Endodermal cell (in vitro differentiated cells): Measurements from ENCODE around the gene CLCN7. TPM values are rescaled to one million over a fixed set of nuclear protein-coding genes. Genes with fewer than 3 reads are reported as not detected.
A peak's percentile ranks its signal among the peaks of the same experiment; 100 is the strongest.

Experiments
- DNase-seq: peaks from one replicate; pipeline ENCODE4 v3.0.0-alpha.2; 2017
- H3K27ac ChIP-seq: 2 replicates; pipeline ENCODE4 v1.5.1; 2013; ENCODE audit warnings: mild to moderate bottlenecking, low read depth, low read length, moderate library complexity
- H3K27me3 ChIP-seq: 2 replicates; pipeline ENCODE4 v1.6.1; 2013; ENCODE audit warnings: mild to moderate bottlenecking, low read length, moderate library complexity; ENCODE audit not compliant: insufficient read depth, control insufficient read depth, poor library complexity, severe bottlenecking
- H3K36me3 ChIP-seq: 2 replicates; pipeline ENCODE4 v1.7.0; 2013; ENCODE audit warnings: mild to moderate bottlenecking, low read length, moderate library complexity; ENCODE audit not compliant: control insufficient read depth, insufficient read depth
- H3K4me1 ChIP-seq: one replicate; pipeline ENCODE4 v1.7.0; 2013; ENCODE audit warnings: low read length; ENCODE audit not compliant: control insufficient read depth, insufficient read depth
- H3K4me3 ChIP-seq: 2 replicates; pipeline ENCODE4 v1.5.1; 2013; ENCODE audit warnings: mild to moderate bottlenecking, low read length, moderate library complexity
- H3K9ac ChIP-seq: 2 replicates; pipeline ENCODE4 v1.6.1; 2013; ENCODE audit warnings: mild to moderate bottlenecking, low read length, moderate library complexity; ENCODE audit not compliant: poor library complexity, severe bottlenecking; ENCODE audit errors: extremely low read depth
- H3K9me3 ChIP-seq: 2 replicates; pipeline ENCODE4 v1.6.1; 2013; ENCODE audit warnings: mild to moderate bottlenecking, low read length, moderate library complexity; ENCODE audit not compliant: control insufficient read depth
- H3K27ac Mint-ChIP-seq: 2 replicates; pipeline ENCODE4 v1.8.0; 2020; ENCODE audit warnings: mixed read lengths
- H3K27me3 Mint-ChIP-seq: 2 replicates; pipeline ENCODE4 v1.8.0; 2021; ENCODE audit warnings: mild to moderate bottlenecking, mixed read lengths; ENCODE audit not compliant: insufficient read depth
- H3K36me3 Mint-ChIP-seq: 2 replicates; pipeline ENCODE4 v1.8.0; 2020; ENCODE audit warnings: low read depth, mixed read lengths
- H3K4me1 Mint-ChIP-seq: 2 replicates; pipeline ENCODE4 v1.8.0; 2020; ENCODE audit warnings: mixed read lengths
- H3K4me3 Mint-ChIP-seq: 2 replicates; pipeline ENCODE4 v1.8.0; 2020; ENCODE audit warnings: mild to moderate bottlenecking, moderate library complexity, mixed read lengths
- H3K9me3 Mint-ChIP-seq: 2 replicates; pipeline ENCODE4 v1.8.0; 2020; ENCODE audit warnings: mild to moderate bottlenecking, mixed read lengths
- WGBS, 2 experiments: methylation state at CpG; one replicate each; pipeline versions ENCODE4 v1.1.5 to v1.1.7; 2013; ENCODE audit warnings: missing lambda C conversion rate in 2 of 2, mixed read lengths in 1 of 2; ENCODE audit not compliant: insufficient coverage in 1 of 2, insufficient read length in 1 of 2; 5-methylcytosine and 5-hydroxymethylcytosine counted together
- total RNA-seq, 2 donors: library from RNA; stranded (reverse); fragmentation: NEBNext Ultra II Directional in 1 of 2; extraction: Animal tissue kit (Norgen Biotek cat#: 25700) in 1 of 2; gene quantifications; 2 replicates in 1 of 2; 3 replicates in 1 of 2; pipeline ENCODE4 v1.2.1, GENCODE V29; 2021
- TF ChIP-seq, protein P1 (sequence below): fragments of 200-600 bp; sonication (generic); conservative IDR thresholded peaks from 2 replicates; pipeline ENCODE4 v1.5.0; 2021; ENCODE audit warnings: antibody characterized with exemption, mild to moderate bottlenecking

Gene CLCN7
- total RNA-seq, 2 donors from 2014 or later: 94.4 to 96.7 TPM

DNA sequence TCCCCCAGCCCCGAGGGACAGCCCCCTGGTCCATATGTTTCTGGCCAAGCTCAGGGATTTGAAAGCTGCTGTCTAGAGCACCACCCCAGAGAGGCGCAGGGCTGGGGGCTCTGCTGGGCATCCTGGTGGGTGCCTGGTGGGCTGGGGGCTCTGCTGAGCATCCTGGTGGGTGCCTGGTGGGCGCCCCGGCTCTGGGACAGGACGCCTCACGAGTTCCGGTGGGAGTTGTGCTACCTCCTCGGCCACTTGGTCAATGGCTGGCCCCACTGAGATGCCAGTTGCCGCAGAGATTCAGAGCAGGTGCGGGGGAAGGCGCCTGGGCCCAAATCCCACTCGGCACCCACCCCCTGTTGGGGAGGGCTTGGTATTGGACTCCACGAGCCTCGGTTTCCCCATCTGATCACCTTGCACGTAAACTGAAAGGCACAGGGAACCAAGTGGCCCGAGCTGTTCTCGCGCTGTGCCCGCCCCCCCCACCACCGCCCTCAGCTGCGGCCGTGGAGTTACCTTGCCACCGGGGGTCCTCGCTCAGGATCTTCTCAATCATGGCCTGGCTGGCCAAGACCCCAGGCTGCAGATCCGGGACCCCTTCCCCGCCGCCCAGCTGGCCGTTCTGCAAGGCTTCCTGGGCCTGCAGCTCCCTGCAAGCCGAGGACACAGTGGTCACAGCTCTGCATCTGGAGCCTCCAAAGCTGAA is 73.6 kb downstream of the CLCN7 start:
- Mint-ChIP-seq H3K27me3 (no peaks in the 10 kb centered on the region), H3K27ac (no peak overlapping the region), H3K4me1 (no peaks in the 10 kb centered on the region), H3K9me3 (no peaks in the 10 kb centered on the region), H3K4me3 (no peak overlapping the region), H3K36me3 (peaks cover 38% of the 10 kb centered on the region)
- peaks cover 9% of the 10 kb centered on the region for H3K36me3 ChIP-seq
- DNase-seq: peak; percentile 57
- no peaks in the 10 kb centered on the region for H3K4me1 ChIP-seq
- WGBS, 2 experiments: 94% methylated on average over 16 to 29 of the region's 29 CpGs
- no peak overlapping the region for H3K4me3 ChIP-seq
- H3K27ac ChIP-seq: no peak overlapping the region
- H3K9me3 ChIP-seq: no peaks in the 10 kb centered on the region
- TF ChIP-seq, protein P1, sequence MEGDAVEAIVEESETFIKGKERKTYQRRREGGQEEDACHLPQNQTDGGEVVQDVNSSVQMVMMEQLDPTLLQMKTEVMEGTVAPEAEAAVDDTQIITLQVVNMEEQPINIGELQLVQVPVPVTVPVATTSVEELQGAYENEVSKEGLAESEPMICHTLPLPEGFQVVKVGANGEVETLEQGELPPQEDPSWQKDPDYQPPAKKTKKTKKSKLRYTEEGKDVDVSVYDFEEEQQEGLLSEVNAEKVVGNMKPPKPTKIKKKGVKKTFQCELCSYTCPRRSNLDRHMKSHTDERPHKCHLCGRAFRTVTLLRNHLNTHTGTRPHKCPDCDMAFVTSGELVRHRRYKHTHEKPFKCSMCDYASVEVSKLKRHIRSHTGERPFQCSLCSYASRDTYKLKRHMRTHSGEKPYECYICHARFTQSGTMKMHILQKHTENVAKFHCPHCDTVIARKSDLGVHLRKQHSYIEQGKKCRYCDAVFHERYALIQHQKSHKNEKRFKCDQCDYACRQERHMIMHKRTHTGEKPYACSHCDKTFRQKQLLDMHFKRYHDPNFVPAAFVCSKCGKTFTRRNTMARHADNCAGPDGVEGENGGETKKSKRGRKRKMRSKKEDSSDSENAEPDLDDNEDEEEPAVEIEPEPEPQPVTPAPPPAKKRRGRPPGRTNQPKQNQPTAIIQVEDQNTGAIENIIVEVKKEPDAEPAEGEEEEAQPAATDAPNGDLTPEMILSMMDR: peak; percentile 28
- no peak overlapping the region for H3K9ac ChIP-seq
- no peaks in the 10 kb centered on the region for H3K27me3 ChIP-seq

DNA sequence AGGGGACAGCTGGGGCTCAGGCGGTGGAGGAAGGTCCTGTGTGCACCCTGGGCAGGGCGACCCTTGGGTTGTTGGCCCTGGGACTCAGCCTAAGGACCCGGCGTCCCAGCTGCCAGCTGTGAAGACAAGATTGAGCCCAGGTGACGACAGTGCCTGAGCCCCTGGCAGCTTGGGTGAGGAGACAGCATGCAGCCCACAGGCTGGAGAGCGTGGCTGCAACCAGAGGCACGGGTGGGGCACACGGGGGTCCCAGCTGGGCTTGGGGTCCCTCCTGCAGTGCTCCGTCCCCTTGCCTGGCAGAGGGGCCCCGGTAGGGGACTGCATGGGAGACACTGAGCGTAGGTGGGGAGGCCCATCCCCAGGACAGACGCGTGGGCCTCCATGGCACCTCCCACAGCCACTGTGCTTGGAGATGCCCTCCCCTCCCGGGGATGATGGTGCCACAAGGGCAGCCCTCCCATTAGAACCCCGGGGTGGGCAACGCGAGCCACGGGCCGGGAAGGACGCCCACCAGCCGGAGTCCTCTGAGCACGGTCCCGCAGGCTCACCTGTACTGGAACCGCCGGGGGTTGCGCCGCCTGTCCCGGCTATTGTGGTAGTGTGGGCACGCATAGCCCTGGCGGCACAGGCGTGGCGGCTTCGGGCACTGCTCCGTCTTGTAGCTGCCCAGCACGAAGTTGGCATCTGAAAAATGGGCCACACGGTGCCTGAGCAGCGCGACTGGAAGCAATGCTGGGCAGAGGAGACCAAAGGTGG is 75.8 kb downstream of the CLCN7 start:
- Mint-ChIP-seq H3K4me3 (no peak overlapping the region), H3K27ac (no peak overlapping the region), H3K27me3 (no peaks in the 10 kb centered on the region), H3K9me3 (no peaks in the 10 kb centered on the region), H3K4me1 (no peaks in the 10 kb centered on the region), H3K36me3 (peaks cover 44% of the 10 kb centered on the region)
- 95 to 96% methylated on average over 33 to 38 of the region's 38 CpGs for WGBS, 2 experiments
- TF ChIP-seq, protein P1: no peak
- no peak for DNase-seq
- Histone ChIP-seq H3K4me3 (no peak overlapping the region), H3K27me3 (no peaks in the 10 kb centered on the region), H3K4me1 (no peaks in the 10 kb centered on the region), H3K9me3 (no peaks in the 10 kb centered on the region), H3K36me3 (peaks cover 9% of the 10 kb centered on the region), H3K27ac (no peak overlapping the region), H3K9ac (no peak overlapping the region)

DNA sequence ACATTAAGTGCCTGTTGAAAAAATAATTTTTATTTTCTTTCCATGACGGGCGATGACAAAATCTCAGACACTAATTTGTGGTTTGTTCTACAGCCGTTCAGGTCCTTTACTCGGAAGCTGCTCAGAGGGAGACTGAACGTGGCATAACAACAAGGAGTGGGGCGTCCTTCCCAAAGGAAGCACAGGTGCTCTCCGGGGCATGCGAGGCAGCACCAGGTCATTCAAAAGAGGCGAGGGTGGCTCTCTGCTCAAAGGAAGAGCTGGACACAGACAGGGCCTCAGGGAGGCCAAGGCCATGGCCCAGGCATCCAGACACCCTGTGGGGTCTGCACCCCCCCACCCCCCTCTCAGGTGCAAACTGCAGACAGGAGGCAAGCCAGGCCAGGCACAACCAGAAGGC is 76.5 kb downstream of the CLCN7 start:
- H3K36me3 ChIP-seq: peaks cover 9% of the 10 kb centered on the region
- Mint-ChIP-seq H3K9me3 (no peaks in the 10 kb centered on the region), H3K4me1 (no peaks in the 10 kb centered on the region), H3K27ac (no peak overlapping the region), H3K27me3 (no peaks in the 10 kb centered on the region), H3K4me3 (no peak overlapping the region), H3K36me3 (peaks cover 42% of the 10 kb centered on the region)
- H3K4me1 ChIP-seq: no peaks in the 10 kb centered on the region
- DNase-seq: no peak
- H3K27me3 ChIP-seq: no peaks in the 10 kb centered on the region
- 92 to 97% methylated on average over 9 of the region's 9 CpGs for WGBS, 2 experiments
- H3K9ac ChIP-seq: no peak overlapping the region
- no peaks in the 10 kb centered on the region for H3K9me3 ChIP-seq
- TF ChIP-seq, protein P1: no peak
- H3K4me3 ChIP-seq: no peak overlapping the region
- no peak overlapping the region for H3K27ac ChIP-seq
